Tibial artery (tissue), 4 donors: Measurements from ENCODE around the gene XRCC6.
A peak's percentile ranks its signal among the peaks of the same experiment; 100 is the strongest.

Experiments
- DNase-seq, 2 donors: peaks; one replicate each; pipeline ENCODE4 v3.0.0-alpha.2; 2019
- H3K27ac ChIP-seq, 2 donors: fragments of 200-600 bp; sonication (generic) in 1 of 2; 1 replicate in 1 of 2; 2 replicates in 1 of 2; pipeline ENCODE4 v1.5.1; 2018 to 2019; ENCODE audit warnings: mild to moderate bottlenecking in 1 of 2
- H3K27me3 ChIP-seq, 2 donors: fragments of 200-600 bp; sonication (generic) in 1 of 2; one replicate each; pipeline versions ENCODE4 v1.5.1 to v1.6.0; 2016 to 2019
- H3K36me3 ChIP-seq, 3 donors: fragments of 200-600 bp; sonication (generic) in 2 of 3; one replicate each; pipeline ENCODE4 v1.5.1; 2016 to 2019; ENCODE audit warnings: mild to moderate bottlenecking in 2 of 3
- H3K4me1 ChIP-seq, 4 donors: fragments of 200-600 bp; sonication (generic) in 2 of 4; 1 replicate in 3 of 4; 2 replicates in 1 of 4; pipeline ENCODE4 v1.5.1; 2016 to 2019
- H3K4me3 ChIP-seq, 2 donors: fragments of 200-600 bp; sonication (generic) in 1 of 2; 1 replicate in 1 of 2; 2 replicates in 1 of 2; pipeline ENCODE4 v1.5.1; 2018 to 2019; ENCODE audit warnings: mild to moderate bottlenecking in 2 of 2
- H3K9me3 ChIP-seq, 3 donors: fragments of 200-600 bp; sonication (generic) in 1 of 3; one replicate each; pipeline ENCODE4 v1.5.1; 2016 to 2019
- CTCF ChIP-seq, 2 experiments: fragments of 200-600 bp in 1 of 2; fragments of 450-650 bp in 1 of 2; IDR thresholded peaks; one replicate each; pipeline ENCODE4 v1.5.1; 2017 to 2019; ENCODE audit warnings: antibody characterized with exemption in 2 of 2, mild to moderate bottlenecking in 1 of 2, moderate library complexity in 1 of 2
- intact Hi-C: fragments of 100-400 bp; cut with DNase I; formaldehyde crosslinking; loops from one replicate; pipeline ENCODE4 v1.15.0; 2023; ENCODE audit warnings: low total_unique reads

XRCC6 gene

GRCh38 chr22:41654322-41654721 is 33.2 kb downstream of the XRCC6 start:
- Histone ChIP-seq H3K36me3 (peaks cover 91 to 100% (median 97%) of the 10 kb centered on the region in 3 donors), H3K9me3 (no peaks in the 10 kb centered on the region), H3K27me3 (no peaks in the 10 kb centered on the region), H3K27ac (no peak overlapping the region), H3K4me3 (no peak overlapping the region), H3K4me1 (no peaks in the 10 kb centered on the region)
- DNase-seq: peak in 1 of 2 donors; percentile 1
- no peak for TF ChIP-seq CTCF (IDR thresholded peaks at IDR 0.05)
- intact Hi-C loops: no loop called here

GRCh38 chr22:41656556-41656955 is 35.5 kb downstream of the XRCC6 start:
- intact Hi-C loops: no loop called here
- no peaks in the 10 kb centered on the region for H3K27me3 ChIP-seq
- no peaks in the 10 kb centered on the region for H3K4me1 ChIP-seq
- H3K4me3 ChIP-seq: no peak overlapping the region
- H3K27ac ChIP-seq: no peak overlapping the region
- no peaks in the 10 kb centered on the region for H3K9me3 ChIP-seq
- no peak for TF ChIP-seq CTCF (IDR thresholded peaks at IDR 0.05)
- H3K36me3 ChIP-seq: peaks cover 96 to 100% (median 100%) of the 10 kb centered on the region in 3 donors
- DNase-seq: peak in 1 of 2 donors; percentile 19

- intact Hi-C loops: no loop called here
- no peaks in the 10 kb centered on the region for H3K4me1 ChIP-seq
Measured at GRCh38 chr22:41657709-41658108, 36.6 kb downstream of the XRCC6 start.

GRCh38 chr22:41658869-41659268 is 37.8 kb downstream of the XRCC6 start:
- DNase-seq: peak in 1 of 2 donors; percentile 9
- H3K9me3 ChIP-seq: no peaks in the 10 kb centered on the region
- no peaks in the 10 kb centered on the region for H3K4me1 ChIP-seq
- intact Hi-C loops: no loop called here
- no peak for TF ChIP-seq CTCF (IDR thresholded peaks at IDR 0.05)
- H3K36me3 ChIP-seq: peaks cover 95 to 100% (median 100%) of the 10 kb centered on the region in 3 donors
- no peaks in the 10 kb centered on the region for H3K27me3 ChIP-seq
- no peak overlapping the region for H3K27ac ChIP-seq
- no peak overlapping the region for H3K4me3 ChIP-seq

More at GRCh38 chr22:41657709-41658108, 36.6 kb downstream of the XRCC6 start:
- peak in 1 of 2 donors; percentile 37 for DNase-seq
- H3K9me3 ChIP-seq: no peaks in the 10 kb centered on the region
- H3K4me3 ChIP-seq: no peak overlapping the region
- TF ChIP-seq CTCF (IDR thresholded peaks at IDR 0.05): no peak
- H3K27me3 ChIP-seq: no peaks in the 10 kb centered on the region
- H3K27ac ChIP-seq: no peak overlapping the region
- peaks cover 96 to 100% (median 100%) of the 10 kb centered on the region in 3 donors for H3K36me3 ChIP-seq

- no peaks in the 10 kb centered on the region for H3K27me3 ChIP-seq
- H3K36me3 ChIP-seq: peaks cover 92 to 100% (median 99%) of the 10 kb centered on the region in 3 donors
- no peaks in the 10 kb centered on the region for H3K4me1 ChIP-seq
- intact Hi-C loops: no loop called here
- no peaks in the 10 kb centered on the region for H3K9me3 ChIP-seq
- no peak overlapping the region for H3K27ac ChIP-seq
- TF ChIP-seq CTCF (IDR thresholded peaks at IDR 0.05): no peak
- H3K4me3 ChIP-seq: no peak overlapping the region
- DNase-seq: peak in 1 of 2 donors; percentile 29
Measured at GRCh38 chr22:41659941-41660340, 38.8 kb downstream of the XRCC6 start.

- Histone ChIP-seq H3K27ac (no peak overlapping the region), H3K4me1 (no peaks in the 10 kb centered on the region), H3K36me3 (peaks cover 88 to 100% (median 97%) of the 10 kb centered on the region in 3 donors), H3K4me3 (no peak overlapping the region), H3K9me3 (no peaks in the 10 kb centered on the region), H3K27me3 (no peaks in the 10 kb centered on the region)
- intact Hi-C loops: no loop called here
- DNase-seq: peak in 1 of 2 donors; percentile 37
- TF ChIP-seq CTCF (IDR thresholded peaks at IDR 0.05): no peak
Measured at GRCh38 chr22:41660416-41660815, 39.3 kb downstream of the XRCC6 start.
